ENCODE measurements around the gene MAMDC4.

DNA sequence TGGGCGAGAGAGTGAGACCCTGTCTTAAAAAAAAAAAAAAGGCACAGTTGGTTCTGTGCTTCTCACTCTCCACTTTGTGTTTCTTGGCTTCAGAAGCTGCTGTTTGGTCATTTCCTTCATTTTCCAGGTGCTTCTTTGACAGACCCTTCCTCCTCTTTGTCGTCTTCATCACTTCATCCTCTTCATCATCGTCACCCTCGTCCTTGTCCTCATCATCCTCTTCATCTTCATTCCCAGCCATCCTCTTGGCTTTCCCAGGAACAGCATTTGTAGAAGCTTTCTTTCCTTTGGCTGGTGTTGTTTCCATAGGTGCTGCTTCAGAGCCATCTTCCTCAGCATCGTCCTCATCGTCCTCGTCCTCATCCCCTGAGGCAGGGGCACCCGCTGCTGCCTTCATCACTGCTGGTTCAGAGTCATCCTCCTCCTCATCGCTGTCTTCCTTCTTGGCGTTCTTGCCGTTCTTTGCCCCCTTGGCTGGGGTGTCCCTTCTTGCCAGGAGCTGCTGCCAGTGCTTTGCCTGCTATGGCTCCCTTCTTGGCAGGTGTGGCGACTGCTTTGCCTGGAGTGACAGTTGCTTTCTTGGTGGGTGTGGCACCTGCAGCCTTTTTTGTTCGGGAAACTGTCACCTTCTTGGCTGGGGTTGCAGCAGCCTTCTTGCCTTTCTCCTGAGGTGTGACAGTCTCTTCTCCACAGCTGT lies 37.3 kb upstream of the MAMDC4 start:
- TF ChIP-seq, protein P1, sequence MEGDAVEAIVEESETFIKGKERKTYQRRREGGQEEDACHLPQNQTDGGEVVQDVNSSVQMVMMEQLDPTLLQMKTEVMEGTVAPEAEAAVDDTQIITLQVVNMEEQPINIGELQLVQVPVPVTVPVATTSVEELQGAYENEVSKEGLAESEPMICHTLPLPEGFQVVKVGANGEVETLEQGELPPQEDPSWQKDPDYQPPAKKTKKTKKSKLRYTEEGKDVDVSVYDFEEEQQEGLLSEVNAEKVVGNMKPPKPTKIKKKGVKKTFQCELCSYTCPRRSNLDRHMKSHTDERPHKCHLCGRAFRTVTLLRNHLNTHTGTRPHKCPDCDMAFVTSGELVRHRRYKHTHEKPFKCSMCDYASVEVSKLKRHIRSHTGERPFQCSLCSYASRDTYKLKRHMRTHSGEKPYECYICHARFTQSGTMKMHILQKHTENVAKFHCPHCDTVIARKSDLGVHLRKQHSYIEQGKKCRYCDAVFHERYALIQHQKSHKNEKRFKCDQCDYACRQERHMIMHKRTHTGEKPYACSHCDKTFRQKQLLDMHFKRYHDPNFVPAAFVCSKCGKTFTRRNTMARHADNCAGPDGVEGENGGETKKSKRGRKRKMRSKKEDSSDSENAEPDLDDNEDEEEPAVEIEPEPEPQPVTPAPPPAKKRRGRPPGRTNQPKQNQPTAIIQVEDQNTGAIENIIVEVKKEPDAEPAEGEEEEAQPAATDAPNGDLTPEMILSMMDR (IDR thresholded peaks at IDR 0.05; ENCODE audit: borderline replicate concordance, extremely low read depth, low read length, poor library complexity, severe bottlenecking): no peak
- TF ChIP-seq EZH2 (IDR thresholded peaks at IDR 0.05; ENCODE audit: borderline replicate concordance, low read depth, low read length, severe bottlenecking): no peak

All from DND-41 (cell line).